ENCODE data around the gene HS3ST6. TPM values are rescaled to one million over a fixed set of nuclear protein-coding genes. Genes with fewer than 3 reads are reported as not detected.
"Not testable (repeated sequence)": the region's sequence is repeated elsewhere in the genome, so short reads cannot be mapped to it uniquely, and the experiment has no call there.

HS3ST6 gene
- total RNA-seq, 1 donor from 2014 or later = 1.3 TPM

GRCh38 chr16:1958715-1959268 is 40.6 kb upstream of the HS3ST6 start:
- Mint-ChIP-seq H3K36me3 (peaks cover 9% of the 10 kb centered on the region), H3K4me3 (peak overlapping the region; percentile 96), H3K27ac (no peak overlapping the region), H3K27me3 (no peaks in the 10 kb centered on the region), H3K9me3 (no peaks in the 10 kb centered on the region), H3K4me1 (ENCODE audit: unreplicated experiment) (peaks cover 17% of the 10 kb centered on the region)
- TF ChIP-seq CTCF (conservative IDR thresholded peaks at IDR 0.05) = no peak
- no peak for DNase-seq (ENCODE audit: extremely low spot score, unreplicated experiment)

GRCh38 chr16:1958143-1958491 is 39.9 kb upstream of the HS3ST6 start:
- peaks cover 12% of the 10 kb centered on the region for H3K4me1 Mint-ChIP-seq (ENCODE audit: unreplicated experiment)
- H3K4me3 Mint-ChIP-seq; H3K27me3 Mint-ChIP-seq; H3K36me3 Mint-ChIP-seq; H3K9me3 Mint-ChIP-seq; DNase-seq (ENCODE audit: extremely low spot score, unreplicated experiment); H3K27ac Mint-ChIP-seq: not testable (repeated sequence)

GRCh38 chr16:1957434-1958142 is 39.4 kb upstream of the HS3ST6 start:
- H3K9me3 Mint-ChIP-seq; H3K27ac Mint-ChIP-seq; DNase-seq (ENCODE audit: extremely low spot score, unreplicated experiment); H3K4me3 Mint-ChIP-seq; H3K36me3 Mint-ChIP-seq; H3K27me3 Mint-ChIP-seq: not testable (repeated sequence)
- H3K4me1 Mint-ChIP-seq (ENCODE audit: unreplicated experiment) = peaks cover 12% of the 10 kb centered on the region

GRCh38 chr16:1953734-1954133 is 35.5 kb upstream of the HS3ST6 start:
- Mint-ChIP-seq H3K4me3 (no peak overlapping the region), H3K27ac (no peak overlapping the region), H3K4me1 (ENCODE audit: unreplicated experiment) (no peaks in the 10 kb centered on the region), H3K36me3 (no peaks in the 10 kb centered on the region), H3K9me3 (no peaks in the 10 kb centered on the region), H3K27me3 (no peaks in the 10 kb centered on the region)
- no peak for TF ChIP-seq CTCF (conservative IDR thresholded peaks at IDR 0.05)
- DNase-seq (ENCODE audit: extremely low spot score, unreplicated experiment) = no peak

- H3K27me3 Mint-ChIP-seq = no peaks in the 10 kb centered on the region
- H3K4me1 Mint-ChIP-seq (ENCODE audit: unreplicated experiment) = no peaks in the 10 kb centered on the region
- H3K27ac Mint-ChIP-seq = no peak overlapping the region
- H3K4me3 Mint-ChIP-seq = no peak overlapping the region
- DNase-seq (ENCODE audit: extremely low spot score, unreplicated experiment) = no peak
- H3K36me3 Mint-ChIP-seq = no peaks in the 10 kb centered on the region
- H3K9me3 Mint-ChIP-seq = no peaks in the 10 kb centered on the region
- no peak for TF ChIP-seq CTCF (conservative IDR thresholded peaks at IDR 0.05)
Measured at GRCh38 chr16:1950559-1950958, 32.3 kb upstream of the HS3ST6 start.

GRCh38 chr16:1950047-1950446 is 31.8 kb upstream of the HS3ST6 start:
- no peaks in the 10 kb centered on the region for H3K36me3 Mint-ChIP-seq
- no peaks in the 10 kb centered on the region for H3K9me3 Mint-ChIP-seq
- no peak for DNase-seq (ENCODE audit: extremely low spot score, unreplicated experiment)
- TF ChIP-seq CTCF (conservative IDR thresholded peaks at IDR 0.05) = no peak
- H3K4me1 Mint-ChIP-seq (ENCODE audit: unreplicated experiment) = no peaks in the 10 kb centered on the region
- no peak overlapping the region for H3K27ac Mint-ChIP-seq
- H3K27me3 Mint-ChIP-seq = no peaks in the 10 kb centered on the region
- H3K4me3 Mint-ChIP-seq = no peak overlapping the region
